Measurements from ENCODE around the gene THYN1. TPM values are rescaled to one million over a fixed set of nuclear protein-coding genes. Genes with fewer than 3 reads are reported as not detected.
A peak's percentile ranks its signal among the peaks of the same experiment; 100 is the strongest.

The THYN1 gene
- total RNA-seq, 1 experiment from 2014 or later: 56.6 TPM

- Histone ChIP-seq H3F3A (ENCODE audit: low read length, unreplicated experiment) (peaks cover 6% of the 10 kb centered on the region), H3K4me1 (ENCODE audit: insufficient read depth, low read length) (peaks cover 32% of the 10 kb centered on the region), H3K9me2 (replicated peaks; ENCODE audit: low read length) (no peaks in the 10 kb centered on the region), H3K36me3 (ENCODE audit: low read depth, low read length) (no peaks in the 10 kb centered on the region; the same call in 1 of the 2 replicates), H2AFZ (ENCODE audit: low read length) (no peak overlapping the region), H3K27me3 (ENCODE audit: low read length) (peaks cover 7% of the 10 kb centered on the region; the same call in 1 of the 2 replicates), H3K9me3 (ENCODE audit: low read length) (no peaks in the 10 kb centered on the region), H3K79me2 (ENCODE audit: low read length) (no peaks in the 10 kb centered on the region), H3K4me2 (ENCODE audit: low read length) (no peak overlapping the region), H3K9ac (ENCODE audit: low read length) (no peak overlapping the region), H3K27ac (ENCODE audit: low read length) (no peak overlapping the region), H3K4me3 (ENCODE audit: low read length) (no peak overlapping the region), H4K20me1 (ENCODE audit: low read length) (no peaks in the 10 kb centered on the region)
- DNase-seq (no peak), ATAC-seq (no peak)
- TF ChIP-seq EZH2 (IDR thresholded peaks at IDR 0.05; ENCODE audit: low read length, unreplicated experiment) (no peak), EZH2phosphoT487 (IDR thresholded peaks at IDR 0.05; ENCODE audit: borderline replicate concordance, low read length) (no peak), CTCF (conservative IDR thresholded peaks at IDR 0.05; ENCODE audit: low read depth, low read length) (no peak)
- intact Hi-C loops (cut with micrococcal nuclease): no loop called here
- ChIA-PET CTCF (no interaction called here), POLR2A (ENCODE audit: unreplicated experiment) (no interaction called here)
- BruUV-seq (replicated peaks): no TSS peak
Observed at GRCh38 chr11:134267966-134268365, 14.8 kb upstream of the THYN1 start.

GRCh38 chr11:134267461-134267860 lies 14.3 kb upstream of the THYN1 start:
- Histone ChIP-seq H2AFZ (ENCODE audit: low read length) (0 out of 2 replicates have a peak overlapping the region, but pooled peaks have one; percentile 15), H3K27me3 (ENCODE audit: low read length) (peaks cover 1% of the 10 kb centered on the region; the same call in 1 of the 2 replicates), H3K4me2 (ENCODE audit: low read length) (peak overlapping the region; percentile 73), H3K9me3 (ENCODE audit: low read length) (no peaks in the 10 kb centered on the region), H3K4me1 (ENCODE audit: insufficient read depth, low read length) (peaks cover 32% of the 10 kb centered on the region), H3F3A (ENCODE audit: low read length, unreplicated experiment) (peaks cover 6% of the 10 kb centered on the region), H3K9me2 (replicated peaks; ENCODE audit: low read length) (no peaks in the 10 kb centered on the region), H3K4me3 (ENCODE audit: low read length) (no peak overlapping the region), H4K20me1 (ENCODE audit: low read length) (no peaks in the 10 kb centered on the region), H3K27ac (ENCODE audit: low read length) (peak overlapping the region; percentile 83), H3K9ac (ENCODE audit: low read length) (peak overlapping the region; percentile 12; the same call in 1 of the 2 replicates), H3K36me3 (ENCODE audit: low read depth, low read length) (no peaks in the 10 kb centered on the region; the same call in 1 of the 2 replicates), H3K79me2 (ENCODE audit: low read length) (no peaks in the 10 kb centered on the region)
- POLR2A ChIA-PET (ENCODE audit: unreplicated experiment): no interaction called here
- ATAC-seq: no peak
- CTCF ChIA-PET: no interaction called here
- intact Hi-C loops (cut with micrococcal nuclease): no loop called here
- TF ChIP-seq EZH2 (IDR thresholded peaks at IDR 0.05; ENCODE audit: low read length, unreplicated experiment) (no peak), CTCF (conservative IDR thresholded peaks at IDR 0.05; ENCODE audit: low read depth, low read length) (no peak), EZH2phosphoT487 (IDR thresholded peaks at IDR 0.05; ENCODE audit: borderline replicate concordance, low read length) (no peak)
- BruUV-seq (replicated peaks): no TSS peak
- no peak for DNase-seq

- no TSS peak for BruUV-seq (replicated peaks)
- Histone ChIP-seq H3F3A (ENCODE audit: low read length, unreplicated experiment) (peaks cover 6% of the 10 kb centered on the region), H3K27ac (ENCODE audit: low read length) (peak overlapping the region; percentile 83), H3K4me3 (ENCODE audit: low read length) (peak overlapping the region; percentile 24; the same call in 1 of the 2 replicates), H3K27me3 (ENCODE audit: low read length) (no peaks in the 10 kb centered on the region), H3K4me1 (ENCODE audit: insufficient read depth, low read length) (peaks cover 32% of the 10 kb centered on the region), H4K20me1 (ENCODE audit: low read length) (no peaks in the 10 kb centered on the region), H2AFZ (ENCODE audit: low read length) (peak overlapping the region; percentile 37), H3K9ac (ENCODE audit: low read length) (peak overlapping the region; percentile 12; the same call in 1 of the 2 replicates), H3K9me2 (replicated peaks; ENCODE audit: low read length) (no peaks in the 10 kb centered on the region), H3K36me3 (ENCODE audit: low read depth, low read length) (no peaks in the 10 kb centered on the region; the same call in 1 of the 2 replicates), H3K9me3 (ENCODE audit: low read length) (no peaks in the 10 kb centered on the region), H3K4me2 (ENCODE audit: low read length) (peak overlapping the region; percentile 73), H3K79me2 (ENCODE audit: low read length) (no peaks in the 10 kb centered on the region)
- ATAC-seq (peak; percentile 90), DNase-seq (peak; percentile 97)
- intact Hi-C loops (cut with micrococcal nuclease): loop anchor here (1.0 kb wide), 2 partner anchors 14 to 43 kb away; partner anchors contain the start of genes ACAD8, THYN1 and VPS26B
- TF ChIP-seq EZH2 (IDR thresholded peaks at IDR 0.05; ENCODE audit: low read length, unreplicated experiment) (no peak), EZH2phosphoT487 (IDR thresholded peaks at IDR 0.05; ENCODE audit: borderline replicate concordance, low read length) (no peak), CTCF (conservative IDR thresholded peaks at IDR 0.05; ENCODE audit: low read depth, low read length) (no peak)
- CTCF ChIA-PET: no interaction called here
- POLR2A ChIA-PET (ENCODE audit: unreplicated experiment): interaction anchor here (1.2 kb wide), 1 partner anchor 43 kb away, joined by 4 read pairs; the partner anchor contains the start of genes NCAPD3 and VPS26B
Observed at GRCh38 chr11:134266841-134267251, 13.7 kb upstream of the THYN1 start.

Measured in PC-3 (cell line).